Panc1 (cell line): ENCODE data around the gene CXorf38. TPM values are rescaled to one million over a fixed set of nuclear protein-coding genes. Genes with fewer than 3 reads are reported as not detected.

Experiments
- ATAC-seq: fragments of 200-7000 bp; cut with Tn5 transposase; 2 replicates; pipeline ENCODE4 v1.9.1; 2020; ENCODE audit warnings: mild to moderate bottlenecking, moderate library complexity
- BruUV-seq: library from RNA; stranded (reverse); fragments of 400-500 nt; replicated peaks from 2 replicates; lab custom pipeline; 2021; lab: Mats Ljungman, UMichigan
- CTCF ChIA-PET: fragments of 300-600 bp; sonication (Branson Sonifier 250); formaldehyde crosslinking; loops from one replicate; lab custom pipeline; 2022; ENCODE audit warnings: antibody characterized with exemption; lab: Charles Lee
- POLR2A ChIA-PET: fragments of 300-600 bp; sonication (Branson Sonifier 250); formaldehyde crosslinking; loops from one replicate; lab custom pipeline; 2022; ENCODE audit warnings: antibody characterized with exemption; lab: Charles Lee
- DNase-seq: peaks from one replicate; pipeline ENCODE4 v3.0.0-alpha.2; 2010; ENCODE audit warnings: low read depth, low spot score
- H3K27ac ChIP-seq: 2 replicates; pipeline ENCODE4 v1.5.1; 2011; ENCODE audit warnings: mild to moderate bottlenecking, low read length, inconsistent platforms
- H3K27me3 ChIP-seq: fragments of 200-500 bp; sonication (Bioruptor generic); 2 replicates; pipeline ENCODE4 v1.6.0; 2014; ENCODE audit warnings: low read length, inconsistent platforms; ENCODE audit not compliant: control insufficient read depth, insufficient read depth
- H3K36me3 ChIP-seq: fragments of 200-500 bp; sonication (Bioruptor generic); 2 replicates; pipeline ENCODE4 v1.5.1; 2014; ENCODE audit warnings: inconsistent platforms, mild to moderate bottlenecking, low read length, moderate library complexity; ENCODE audit not compliant: control insufficient read depth, insufficient read depth
- H3K4me1 ChIP-seq: 2 replicates; pipeline ENCODE4 v1.5.1; 2011; ENCODE audit warnings: inconsistent platforms, mild to moderate bottlenecking, low read length, moderate library complexity; ENCODE audit not compliant: control insufficient read depth, insufficient read depth
- H3K4me3 ChIP-seq, 2 experiments: 2 replicates each; pipeline ENCODE4 v1.5.1; 2011 to 2012; ENCODE audit warnings: low read depth in 2 of 2, low read length in 2 of 2, mild to moderate bottlenecking in 2 of 2, inconsistent platforms in 1 of 2, moderate library complexity in 1 of 2
- H3K9me3 ChIP-seq: fragments of 200-500 bp; sonication (Bioruptor generic); 2 replicates; pipeline ENCODE4 v1.5.1; 2014; ENCODE audit warnings: low read depth, mild to moderate bottlenecking, inconsistent platforms, low read length, moderate library complexity; ENCODE audit not compliant: control insufficient read depth, insufficient read depth
- CTCF ChIP-seq: fragments of 450-650 bp; IDR thresholded peaks from 2 replicates; pipeline ENCODE4 v1.5.1; 2017; ENCODE audit warnings: mild to moderate bottlenecking
- POLR2AphosphoS5 ChIP-seq: IDR thresholded peaks from 2 replicates; pipeline ENCODE4 v1.6.1; 2012; ENCODE audit warnings: mild to moderate bottlenecking, low read depth, low read length, moderate library complexity
- SIN3A ChIP-seq: IDR thresholded peaks from 2 replicates; pipeline ENCODE4 v1.6.1; 2012; ENCODE audit warnings: low read depth, mild to moderate bottlenecking, low read length, moderate library complexity, borderline replicate concordance; ENCODE audit not compliant: insufficient read depth
- TCF7L2 ChIP-seq: IDR thresholded peaks from 2 replicates; pipeline ENCODE4 v1.6.1; 2011; ENCODE audit warnings: mild to moderate bottlenecking, low read depth, low read length, inconsistent platforms
- in situ Hi-C: cut with HindIII; loops from 2 replicates; pipeline ENCODE4 v1.10.0; 2016; ENCODE audit warnings: low sequenced_read_pairs, low pct_unique_long_range_greater_than_20kb
- intact Hi-C: fragments of 100-400 bp; cut with micrococcal nuclease; formaldehyde crosslinking; loops from one replicate; pipeline ENCODE4 v1.10.0; 2022; ENCODE audit not compliant: unreplicated experiment
- total RNA-seq: library from RNA; stranded (reverse); gene quantifications from one replicate; pipeline ENCODE4 v1.2.1, GENCODE V29; 2021; ENCODE audit not compliant: unreplicated experiment
- TF ChIP-seq, protein P1 (sequence below), 2 experiments: IDR thresholded peaks; 2 replicates each; pipeline ENCODE4 v1.6.1; 2011 to 2012; ENCODE audit warnings: low read depth in 2 of 2, control low read depth in 1 of 2, low read length in 1 of 2, mild to moderate bottlenecking in 1 of 2, moderate library complexity in 1 of 2; ENCODE audit not compliant: insufficient read depth in 1 of 2

The CXorf38 gene
- total RNA-seq, 1 experiment from 2014 or later = 7.8 TPM

DNA sequence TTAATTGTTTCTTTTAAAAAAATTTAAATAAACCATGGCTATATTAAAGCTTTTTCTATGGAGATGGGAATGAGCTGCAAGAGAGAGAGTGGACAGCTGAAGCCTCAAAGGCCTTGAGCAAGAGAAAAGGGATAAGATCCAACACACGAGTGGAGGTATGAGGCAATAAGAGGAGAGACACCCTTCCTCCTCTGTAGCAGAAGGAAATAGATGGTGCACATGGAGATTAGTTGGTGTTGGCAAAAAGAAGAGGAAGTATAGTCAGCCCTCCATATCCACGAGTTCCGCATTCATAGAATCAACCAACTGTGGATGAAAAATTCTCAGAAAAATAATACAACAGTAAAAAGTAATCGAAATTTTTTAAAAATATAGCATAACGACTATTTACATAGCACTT lies 3.2 kb downstream of the CXorf38 start:
- TF ChIP-seq, protein P1, sequence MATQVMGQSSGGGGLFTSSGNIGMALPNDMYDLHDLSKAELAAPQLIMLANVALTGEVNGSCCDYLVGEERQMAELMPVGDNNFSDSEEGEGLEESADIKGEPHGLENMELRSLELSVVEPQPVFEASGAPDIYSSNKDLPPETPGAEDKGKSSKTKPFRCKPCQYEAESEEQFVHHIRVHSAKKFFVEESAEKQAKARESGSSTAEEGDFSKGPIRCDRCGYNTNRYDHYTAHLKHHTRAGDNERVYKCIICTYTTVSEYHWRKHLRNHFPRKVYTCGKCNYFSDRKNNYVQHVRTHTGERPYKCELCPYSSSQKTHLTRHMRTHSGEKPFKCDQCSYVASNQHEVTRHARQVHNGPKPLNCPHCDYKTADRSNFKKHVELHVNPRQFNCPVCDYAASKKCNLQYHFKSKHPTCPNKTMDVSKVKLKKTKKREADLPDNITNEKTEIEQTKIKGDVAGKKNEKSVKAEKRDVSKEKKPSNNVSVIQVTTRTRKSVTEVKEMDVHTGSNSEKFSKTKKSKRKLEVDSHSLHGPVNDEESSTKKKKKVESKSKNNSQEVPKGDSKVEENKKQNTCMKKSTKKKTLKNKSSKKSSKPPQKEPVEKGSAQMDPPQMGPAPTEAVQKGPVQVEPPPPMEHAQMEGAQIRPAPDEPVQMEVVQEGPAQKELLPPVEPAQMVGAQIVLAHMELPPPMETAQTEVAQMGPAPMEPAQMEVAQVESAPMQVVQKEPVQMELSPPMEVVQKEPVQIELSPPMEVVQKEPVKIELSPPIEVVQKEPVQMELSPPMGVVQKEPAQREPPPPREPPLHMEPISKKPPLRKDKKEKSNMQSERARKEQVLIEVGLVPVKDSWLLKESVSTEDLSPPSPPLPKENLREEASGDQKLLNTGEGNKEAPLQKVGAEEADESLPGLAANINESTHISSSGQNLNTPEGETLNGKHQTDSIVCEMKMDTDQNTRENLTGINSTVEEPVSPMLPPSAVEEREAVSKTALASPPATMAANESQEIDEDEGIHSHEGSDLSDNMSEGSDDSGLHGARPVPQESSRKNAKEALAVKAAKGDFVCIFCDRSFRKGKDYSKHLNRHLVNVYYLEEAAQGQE (IDR thresholded peaks at IDR 0.05; ENCODE audit: insufficient read depth in 1 of 2, low read depth in 2 of 2, low read length in 1 of 2) = no peak
- no peak for TF ChIP-seq POLR2AphosphoS5
- TF ChIP-seq SIN3A = no peak
- TF ChIP-seq CTCF = no peak
- TF ChIP-seq TCF7L2 = no peak
- in situ Hi-C loops (no loop called here), intact Hi-C loops (no loop called here)
- ChIA-PET CTCF (interaction anchor here (0.6 kb wide), 1 partner anchor 101 kb away, joined by 3 read pairs; no protein-coding TSS in a partner anchor), POLR2A (no interaction called here)
- H3K9me3 ChIP-seq = no peaks in the 10 kb centered on the region
- H3K4me3 ChIP-seq = peak overlapping the region in 1 of 2 experiments; percentile 30; a peak in 1 of 4 replicates
- ATAC-seq (no peak), DNase-seq (no peak)
- no peaks in the 10 kb centered on the region for H3K4me1 ChIP-seq
- H3K36me3 ChIP-seq = no peaks in the 10 kb centered on the region
- no peak overlapping the region for H3K27ac ChIP-seq
- no peaks in the 10 kb centered on the region for H3K27me3 ChIP-seq
- no TSS peak for BruUV-seq

- BruUV-seq = no TSS peak
- TF ChIP-seq POLR2AphosphoS5 = no peak
- TF ChIP-seq SIN3A = no peak
- no peak for TF ChIP-seq CTCF
- TF ChIP-seq, protein P1 (IDR thresholded peaks at IDR 0.05; ENCODE audit: insufficient read depth in 1 of 2, low read depth in 2 of 2, low read length in 1 of 2) = no peak
- TF ChIP-seq TCF7L2 = no peak
- H3K36me3 ChIP-seq = peaks cover 7% of the 10 kb centered on the region
- intact Hi-C loops = no loop called here
- CTCF ChIA-PET = no interaction called here
- no peak overlapping the region for H3K4me3 ChIP-seq
- POLR2A ChIA-PET = no interaction called here
- no peaks in the 10 kb centered on the region for H3K9me3 ChIP-seq
- in situ Hi-C loops = no loop called here
- ATAC-seq (no peak), DNase-seq (no peak)
- no peak overlapping the region for H3K27ac ChIP-seq
- no peaks in the 10 kb centered on the region for H3K27me3 ChIP-seq
- no peaks in the 10 kb centered on the region for H3K4me1 ChIP-seq
These were observed 9.7 kb downstream of the CXorf38 start for GRCh38 chrX:40637687-40638086.
